Transverse colon (tissue), 4 donors: ENCODE results near the gene ZBTB20. TPM values are rescaled to one million over a fixed set of nuclear protein-coding genes. Genes with fewer than 3 reads are reported as not detected.

Source experiments
- DNase-seq: peaks from one replicate; pipeline ENCODE4 v3.0.0-alpha.2; 2019
- H3K27ac ChIP-seq, 4 donors: fragments of 200-600 bp; sonication (generic); 2 replicates each; pipeline ENCODE4 v1.5.1; 2016 to 2018; ENCODE audit warnings: inconsistent platforms in 4 of 4
- H3K27me3 ChIP-seq: fragments of 200-600 bp; sonication (generic); 2 replicates; pipeline ENCODE4 v1.5.1; 2017; ENCODE audit warnings: inconsistent platforms
- H3K36me3 ChIP-seq, 4 donors: fragments of 200-600 bp; sonication (generic); 2 replicates each; pipeline ENCODE4 v1.5.1; 2017 to 2019; ENCODE audit warnings: inconsistent platforms in 4 of 4
- H3K4me1 ChIP-seq, 4 donors: fragments of 200-600 bp; sonication (generic); 2 replicates each; pipeline ENCODE4 v1.5.1; 2017 to 2020; ENCODE audit warnings: inconsistent platforms in 4 of 4
- H3K4me3 ChIP-seq, 4 donors: fragments of 200-600 bp; sonication (generic); 1 replicate in 1 of 4; 2 replicates in 3 of 4; pipeline versions ENCODE4 v1.5.1 to v1.6.1; 2017 to 2019; ENCODE audit warnings: inconsistent platforms in 4 of 4
- H3K9me3 ChIP-seq, 2 donors: fragments of 200-600 bp; sonication (generic); 2 replicates each; pipeline ENCODE4 v1.5.1; 2017 to 2019; ENCODE audit warnings: inconsistent platforms in 2 of 2
- EP300 ChIP-seq: sonication (generic); formaldehyde crosslinking; IDR thresholded peaks from one replicate; pipeline ENCODE4 v1.6.1; 2017; ENCODE audit warnings: antibody characterized with exemption, low read depth
- POLR2A ChIP-seq: fragments of 450-650 bp; IDR thresholded peaks from one replicate; pipeline ENCODE4 v1.6.1; 2016; ENCODE audit warnings: antibody characterized with exemption, mild to moderate bottlenecking, moderate library complexity
- POLR2AphosphoS5 ChIP-seq, 3 donors: sonication (generic); formaldehyde crosslinking; IDR thresholded peaks; one replicate each; pipeline ENCODE4 v1.6.1; 2016; ENCODE audit warnings: antibody characterized with exemption in 3 of 3
- WGBS, 2 donors: methylation state at CpG; one replicate each; pipeline ENCODE4 v1.1.5; 2018; ENCODE audit warnings: low coverage in 1 of 2; 5-methylcytosine and 5-hydroxymethylcytosine counted together
- in situ Hi-C, 4 donors: fragments of 200-750 bp; cut with MboI; loops; one replicate each; pipeline versions ENCODE4 v1.15.0 to v1.15.1; 2017; ENCODE audit warnings: low sequenced_read_pairs in 3 of 4, low pct_ligation_motif_present in 1 of 4, low pct_unique_long_range_greater_than_20kb in 1 of 4
- intact Hi-C: fragments of 100-400 bp; cut with DNase I; formaldehyde crosslinking; loops from one replicate; pipeline ENCODE4 v1.15.1; 2023; ENCODE audit warnings: low total_unique reads
- total RNA-seq, 4 donors: library from RNA; depleted of rRNA; stranded (reverse); fragments of >200 nt; gene quantifications; one replicate each; pipeline ENCODE4 v1.1.0, GENCODE V29; 2016
- TF ChIP-seq, protein P1 (sequence below), 5 experiments: fragments of 200-600 bp in 3 of 5; fragments of 450-650 bp in 2 of 5; sonication (generic) in 3 of 5; IDR thresholded peaks; 1 replicate in 2 of 5; 2 replicates in 3 of 5; pipeline ENCODE4 v1.5.1; 2016 to 2017; ENCODE audit warnings: antibody characterized with exemption in 5 of 5, inconsistent platforms in 3 of 5, mild to moderate bottlenecking in 2 of 5, moderate library complexity in 1 of 5

The ZBTB20 gene
- total RNA-seq, 4 donors from 2014 or later: 44.6 to 50.5 (median 46.4) TPM

DNA sequence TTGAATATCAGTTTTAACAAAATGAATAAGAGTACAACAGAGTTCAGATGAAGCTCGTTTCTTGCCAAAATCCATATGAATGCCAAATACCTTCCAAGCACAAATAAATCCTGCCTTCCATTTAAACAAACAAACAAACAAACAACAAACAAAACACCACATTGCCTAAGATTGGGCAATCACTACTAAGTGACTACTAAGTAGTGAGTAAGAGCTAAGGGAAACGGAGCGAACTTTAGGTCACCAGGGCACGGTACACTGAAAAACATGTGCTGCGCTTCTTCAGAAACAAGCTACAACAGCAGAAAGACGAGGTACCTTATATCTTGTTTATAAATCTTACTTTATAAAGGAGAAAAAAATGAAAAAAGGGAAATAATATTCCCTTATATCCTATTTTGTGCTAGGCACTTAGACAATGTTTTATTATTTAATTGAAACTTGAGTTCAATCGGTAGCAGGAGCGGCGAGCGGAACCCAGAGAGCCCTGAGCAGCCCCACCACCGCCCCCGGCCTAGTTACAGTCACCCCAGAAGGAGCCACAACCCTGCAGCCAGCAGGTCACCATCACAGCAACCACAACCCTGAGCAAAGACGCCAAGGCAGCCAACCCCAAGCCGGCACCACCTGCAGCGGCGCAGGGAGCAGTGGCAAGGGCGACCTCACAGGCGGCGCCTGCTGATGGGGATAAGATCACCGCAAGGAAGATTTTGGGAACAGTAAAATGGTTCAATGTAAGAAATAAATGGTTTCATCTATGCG lies 216.9 kb downstream of the ZBTB20 start:
- Histone ChIP-seq H3K27ac (no peak overlapping the region), H3K9me3 (no peaks in the 10 kb centered on the region), H3K27me3 (no peaks in the 10 kb centered on the region), H3K4me3 (no peak overlapping the region), H3K4me1 (no peaks in the 10 kb centered on the region), H3K36me3 (no peaks in the 10 kb centered on the region)
- in situ Hi-C loops: no loop called here
- intact Hi-C loops: no loop called here
- DNase-seq: no peak
- TF ChIP-seq EP300 (no peak), POLR2AphosphoS5 (IDR thresholded peaks at IDR 0.05) (no peak), POLR2A (no peak)
- TF ChIP-seq, protein P1, sequence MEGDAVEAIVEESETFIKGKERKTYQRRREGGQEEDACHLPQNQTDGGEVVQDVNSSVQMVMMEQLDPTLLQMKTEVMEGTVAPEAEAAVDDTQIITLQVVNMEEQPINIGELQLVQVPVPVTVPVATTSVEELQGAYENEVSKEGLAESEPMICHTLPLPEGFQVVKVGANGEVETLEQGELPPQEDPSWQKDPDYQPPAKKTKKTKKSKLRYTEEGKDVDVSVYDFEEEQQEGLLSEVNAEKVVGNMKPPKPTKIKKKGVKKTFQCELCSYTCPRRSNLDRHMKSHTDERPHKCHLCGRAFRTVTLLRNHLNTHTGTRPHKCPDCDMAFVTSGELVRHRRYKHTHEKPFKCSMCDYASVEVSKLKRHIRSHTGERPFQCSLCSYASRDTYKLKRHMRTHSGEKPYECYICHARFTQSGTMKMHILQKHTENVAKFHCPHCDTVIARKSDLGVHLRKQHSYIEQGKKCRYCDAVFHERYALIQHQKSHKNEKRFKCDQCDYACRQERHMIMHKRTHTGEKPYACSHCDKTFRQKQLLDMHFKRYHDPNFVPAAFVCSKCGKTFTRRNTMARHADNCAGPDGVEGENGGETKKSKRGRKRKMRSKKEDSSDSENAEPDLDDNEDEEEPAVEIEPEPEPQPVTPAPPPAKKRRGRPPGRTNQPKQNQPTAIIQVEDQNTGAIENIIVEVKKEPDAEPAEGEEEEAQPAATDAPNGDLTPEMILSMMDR (IDR thresholded peaks at IDR 0.05): no peak
- WGBS, 2 donors: 93 to 95% methylated on average over 11 to 21 of the region's 21 CpGs

DNA sequence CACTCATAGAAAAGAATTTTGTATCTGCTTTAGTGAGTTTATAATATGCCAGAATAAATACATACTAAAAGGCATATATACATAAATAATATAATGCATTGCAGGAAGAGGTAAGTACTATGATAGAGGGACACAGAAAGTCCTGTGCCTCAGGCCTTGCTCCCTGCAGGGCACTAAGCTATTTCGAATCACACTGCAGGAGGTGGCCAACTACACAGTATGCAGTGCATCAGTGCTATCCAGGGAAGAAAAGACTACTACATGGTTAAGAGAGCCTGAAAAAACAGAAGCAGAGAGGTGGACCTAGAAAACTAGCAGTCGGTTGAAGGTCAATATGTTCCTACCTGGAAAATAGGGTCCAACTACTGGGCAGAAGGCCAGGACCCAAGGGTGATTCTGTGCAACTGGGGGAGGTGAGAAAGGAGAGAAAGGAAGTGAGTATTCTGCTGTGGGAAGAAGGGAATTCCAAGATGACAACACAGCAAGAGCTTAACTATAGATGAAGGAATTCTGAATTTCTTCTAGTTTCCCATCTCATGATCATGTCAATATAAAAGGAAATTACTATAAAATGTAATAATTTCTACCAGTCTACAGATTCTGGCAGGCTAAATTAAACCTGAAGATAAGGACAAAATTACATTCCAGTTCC lies 218.0 kb downstream of the ZBTB20 start:
- H3K4me3 ChIP-seq: no peak overlapping the region
- H3K27me3 ChIP-seq: no peaks in the 10 kb centered on the region
- no peak overlapping the region for H3K27ac ChIP-seq
- in situ Hi-C loops (no loop called here), intact Hi-C loops (no loop called here)
- DNase-seq: no peak
- no peaks in the 10 kb centered on the region for H3K4me1 ChIP-seq
- no peaks in the 10 kb centered on the region for H3K36me3 ChIP-seq
- TF ChIP-seq, protein P1 (IDR thresholded peaks at IDR 0.05): no peak
- TF ChIP-seq EP300 (no peak), POLR2AphosphoS5 (IDR thresholded peaks at IDR 0.05) (no peak), POLR2A (no peak)
- 86 to 89% methylated on average over 2 of the region's 2 CpGs for WGBS, 2 donors
- no peaks in the 10 kb centered on the region for H3K9me3 ChIP-seq

GRCh38 chr3:114904633-114905032 lies 242.5 kb downstream of the ZBTB20 start:
- in situ Hi-C loops (no loop called here), intact Hi-C loops (no loop called here)
- no peak overlapping the region for H3K27ac ChIP-seq
- peaks cover 9 to 53% (median 20%) of the 10 kb centered on the region in 4 donors for H3K4me1 ChIP-seq
- 40 to 48% methylated on average over 3 of the region's 3 CpGs for WGBS, 2 donors
- no peak for DNase-seq
- H3K36me3 ChIP-seq: no peaks in the 10 kb centered on the region
- H3K4me3 ChIP-seq: no peak overlapping the region
- no peak for TF ChIP-seq POLR2AphosphoS5 (IDR thresholded peaks at IDR 0.05)
- TF ChIP-seq POLR2A: no peak
- no peak for TF ChIP-seq EP300
- TF ChIP-seq, protein P1 (IDR thresholded peaks at IDR 0.05): no peak
- H3K27me3 ChIP-seq: no peaks in the 10 kb centered on the region
- no peaks in the 10 kb centered on the region for H3K9me3 ChIP-seq

DNA sequence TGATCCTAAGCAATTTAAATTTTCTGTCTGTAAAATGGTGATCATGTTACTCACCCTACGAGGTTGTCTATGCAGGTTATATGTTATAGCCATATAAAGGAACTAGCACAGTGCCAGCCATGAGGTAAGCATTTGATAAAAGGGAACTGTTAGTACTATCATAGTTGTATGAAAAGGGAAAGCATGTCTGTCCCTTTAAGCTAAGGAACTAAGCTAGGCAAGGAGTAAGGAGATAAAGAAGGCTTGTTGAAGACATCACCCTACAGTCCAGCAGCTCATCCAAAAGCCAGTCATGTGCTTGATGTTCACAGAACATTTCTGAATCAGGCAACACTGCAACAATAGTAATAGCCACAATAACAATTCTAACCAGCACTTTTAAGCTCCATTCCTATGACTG lies 243.9 kb downstream of the ZBTB20 start:
- intact Hi-C loops: no loop called here
- DNase-seq: no peak
- peaks cover 9 to 58% (median 24%) of the 10 kb centered on the region in 4 donors for H3K4me1 ChIP-seq
- TF ChIP-seq EP300 (no peak), POLR2AphosphoS5 (IDR thresholded peaks at IDR 0.05) (no peak), POLR2A (no peak)
- TF ChIP-seq, protein P1 (IDR thresholded peaks at IDR 0.05): no peak
- in situ Hi-C loops: no loop called here
- H3K27me3 ChIP-seq: no peaks in the 10 kb centered on the region
- H3K36me3 ChIP-seq: no peaks in the 10 kb centered on the region
- peak overlapping the region; percentile 21 to 46 (median 32) for H3K27ac ChIP-seq
- H3K4me3 ChIP-seq: no peak overlapping the region
- H3K9me3 ChIP-seq: no peaks in the 10 kb centered on the region
- WGBS, 2 donors: 48% methylated on average over 1 of the region's 1 CpG; no CpG with 5 or more reads in 1 of the 2 donors
